Epithelial cell of proximal tubule (primary cell): ENCODE results near the gene ZC2HC1B. TPM values are rescaled to one million over a fixed set of nuclear protein-coding genes. Genes with fewer than 3 reads are reported as not detected.

Experiments
- DNase-seq: peaks from one replicate; pipeline ENCODE4 v3.0.0-alpha.2; 2011; ENCODE audit warnings: low read depth
- H3K4me3 ChIP-seq: 2 replicates; pipeline ENCODE4 v1.5.1; 2011; ENCODE audit warnings: low read depth, mild to moderate bottlenecking, low read length
- total RNA-seq: library from RNA; depleted of rRNA; stranded (reverse); fragments of >200 nt; gene quantifications from 2 replicates; pipeline ENCODE4 v1.2.3, GENCODE V29; 2015
- TF ChIP-seq, protein P1 (sequence below): conservative IDR thresholded peaks from 2 replicates; pipeline ENCODE4 v1.5.1; 2012; ENCODE audit warnings: low read depth, mild to moderate bottlenecking, low read length

ZC2HC1B gene
- total RNA-seq, 1 donor from 2014 or later = not detected

DNA sequence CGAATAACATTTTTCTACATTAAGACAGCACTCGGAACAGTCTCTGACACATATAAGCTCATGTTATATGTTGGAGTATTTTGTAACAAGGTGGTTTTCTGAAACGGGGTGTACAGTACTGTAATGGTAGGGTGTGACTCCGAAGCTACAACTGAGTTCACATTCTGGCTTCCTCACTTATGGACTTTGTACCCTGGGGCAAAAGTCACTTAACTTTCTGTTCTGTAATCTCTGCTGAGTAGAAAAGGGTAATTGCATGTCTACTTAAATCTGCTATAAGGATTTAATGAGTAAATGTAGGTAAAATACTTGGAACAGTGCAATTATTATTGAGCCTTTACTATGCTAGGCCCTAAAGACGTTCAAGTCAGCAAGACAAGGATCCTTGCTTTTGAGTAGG, 25.9 kb upstream of the ZC2HC1B start:
- TF ChIP-seq, protein P1, sequence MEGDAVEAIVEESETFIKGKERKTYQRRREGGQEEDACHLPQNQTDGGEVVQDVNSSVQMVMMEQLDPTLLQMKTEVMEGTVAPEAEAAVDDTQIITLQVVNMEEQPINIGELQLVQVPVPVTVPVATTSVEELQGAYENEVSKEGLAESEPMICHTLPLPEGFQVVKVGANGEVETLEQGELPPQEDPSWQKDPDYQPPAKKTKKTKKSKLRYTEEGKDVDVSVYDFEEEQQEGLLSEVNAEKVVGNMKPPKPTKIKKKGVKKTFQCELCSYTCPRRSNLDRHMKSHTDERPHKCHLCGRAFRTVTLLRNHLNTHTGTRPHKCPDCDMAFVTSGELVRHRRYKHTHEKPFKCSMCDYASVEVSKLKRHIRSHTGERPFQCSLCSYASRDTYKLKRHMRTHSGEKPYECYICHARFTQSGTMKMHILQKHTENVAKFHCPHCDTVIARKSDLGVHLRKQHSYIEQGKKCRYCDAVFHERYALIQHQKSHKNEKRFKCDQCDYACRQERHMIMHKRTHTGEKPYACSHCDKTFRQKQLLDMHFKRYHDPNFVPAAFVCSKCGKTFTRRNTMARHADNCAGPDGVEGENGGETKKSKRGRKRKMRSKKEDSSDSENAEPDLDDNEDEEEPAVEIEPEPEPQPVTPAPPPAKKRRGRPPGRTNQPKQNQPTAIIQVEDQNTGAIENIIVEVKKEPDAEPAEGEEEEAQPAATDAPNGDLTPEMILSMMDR = no peak
- DNase-seq = no peak
- H3K4me3 ChIP-seq = no peak overlapping the region

DNA sequence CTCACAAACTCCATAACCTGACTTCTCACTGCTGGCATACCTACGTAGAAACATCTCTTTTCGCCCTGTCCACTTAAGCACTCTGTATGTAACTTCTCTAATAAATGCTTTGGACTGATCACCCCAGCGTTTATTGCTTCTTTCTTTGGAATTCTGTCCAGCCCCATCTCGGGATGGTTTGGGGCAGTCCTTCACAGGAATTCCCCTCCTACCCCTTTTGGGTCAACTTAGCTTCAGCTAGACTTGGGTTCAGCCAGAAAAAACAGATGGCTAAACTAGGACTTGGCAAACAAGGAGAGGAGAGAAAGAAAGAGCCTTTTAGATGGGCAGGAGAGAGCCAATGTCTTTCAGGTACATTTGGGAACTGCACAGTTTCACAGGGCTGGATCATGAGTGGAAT, 25.1 kb upstream of the ZC2HC1B start:
- no peak for DNase-seq
- TF ChIP-seq, protein P1 = no peak

DNA sequence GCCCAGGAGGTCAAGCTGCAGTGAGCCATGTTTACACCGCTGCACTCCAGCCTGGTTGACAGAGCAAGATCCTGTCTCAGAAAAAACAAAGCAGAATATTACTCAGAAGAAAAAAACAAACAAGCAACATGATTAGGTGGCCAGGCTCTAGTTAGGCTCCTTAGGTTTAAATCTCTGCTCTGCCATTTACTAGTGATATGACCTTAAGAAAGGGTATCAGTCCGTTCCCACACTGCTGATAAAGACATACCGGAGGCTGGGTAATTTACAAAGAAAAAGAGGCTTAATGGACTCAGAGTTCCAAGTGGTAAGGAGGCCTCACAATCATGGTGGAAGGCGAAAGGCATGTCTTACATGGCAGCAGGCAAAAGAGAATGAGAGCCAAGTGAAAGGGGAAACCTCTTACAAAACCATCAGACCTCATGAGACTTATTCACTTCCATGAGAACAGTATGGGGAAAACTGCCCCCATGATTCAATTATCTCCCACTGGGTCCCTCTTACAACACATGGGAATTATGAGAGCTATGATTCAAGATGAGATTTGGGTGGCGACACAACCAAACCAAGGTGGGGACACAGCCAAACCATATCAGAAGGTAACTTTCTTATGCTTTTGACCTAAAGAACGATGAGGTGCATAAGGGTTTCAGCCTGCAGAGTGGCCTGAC, 23.5 kb upstream of the ZC2HC1B start:
- H3K4me3 ChIP-seq = no peak overlapping the region
- no peak for DNase-seq
- TF ChIP-seq, protein P1 = no peak

More for the DNA sequence above, 25.1 kb upstream of the ZC2HC1B start:
- no peak overlapping the region for H3K4me3 ChIP-seq

DNA sequence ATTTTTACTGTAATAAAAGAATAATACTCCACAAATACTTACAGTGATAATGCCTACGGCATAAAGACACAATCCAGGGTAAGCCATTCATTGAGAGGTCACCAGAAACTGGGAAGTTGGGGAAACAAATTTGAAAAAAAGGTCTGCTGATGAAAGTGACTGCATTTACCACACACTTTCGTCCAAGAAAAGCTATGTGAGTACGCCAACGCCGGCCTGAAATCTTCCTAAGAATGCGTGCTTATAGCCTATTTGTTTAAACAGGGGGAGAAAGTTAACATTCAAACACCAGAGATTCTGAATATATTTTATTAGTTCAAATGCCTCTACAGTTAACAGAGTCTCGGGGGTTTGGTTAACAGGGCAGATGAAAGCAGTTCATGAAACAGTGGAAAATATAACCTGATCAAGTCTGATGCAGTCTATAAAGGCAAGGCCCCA, 21.8 kb upstream of the ZC2HC1B start:
- H3K4me3 ChIP-seq = peak overlapping the region; percentile 95
- DNase-seq = no peak
- TF ChIP-seq, protein P1 = no peak

DNA sequence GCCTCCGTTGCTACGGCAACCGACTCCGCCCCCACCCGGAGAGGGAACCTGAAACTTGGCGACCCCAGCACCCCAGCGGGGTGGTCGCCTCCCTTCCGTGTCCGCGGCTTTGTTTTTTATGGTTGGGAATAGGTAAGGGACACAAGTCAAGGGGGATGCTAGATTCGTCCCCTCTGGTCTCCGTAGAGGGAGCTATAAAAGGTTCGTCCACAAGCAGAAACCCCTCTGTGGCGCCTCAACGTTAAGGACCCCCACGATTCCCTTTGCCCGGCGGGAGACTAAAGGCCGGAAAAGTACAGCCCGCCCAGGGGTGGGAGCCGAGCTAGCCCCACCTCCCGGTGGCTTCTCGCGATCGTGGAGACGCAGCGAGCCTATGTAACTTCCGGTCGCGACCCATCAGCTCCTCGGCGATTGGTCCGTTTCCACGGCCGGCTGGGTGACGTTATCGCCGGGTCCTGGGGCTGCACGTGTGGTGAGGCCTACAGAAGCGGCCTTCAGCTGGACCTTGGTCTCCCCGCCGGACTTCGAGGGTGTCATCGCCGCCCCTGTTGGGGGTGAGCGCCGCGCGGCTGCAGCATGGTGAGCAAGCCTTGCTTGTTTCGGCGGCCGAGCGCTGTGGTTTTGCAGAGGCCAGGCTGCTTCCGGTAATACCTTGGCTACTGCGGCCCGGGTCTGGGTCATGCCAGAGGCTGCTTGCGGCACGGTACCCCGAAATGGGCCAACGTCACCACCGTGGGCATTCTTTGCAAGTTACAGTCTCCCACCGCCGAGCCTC, 21.2 kb upstream of the ZC2HC1B start, which contains the start of gene LTV1:
LTV1 (plus strand) TSS at position 437 of the 775 bp plus-strand sequence; CDS start at position 577, 140 bp downstream.
- peak; percentile 60 for DNase-seq
- peak within 1 kb of the TSS; percentile 95 for H3K4me3 ChIP-seq
- TF ChIP-seq, protein P1 = no peak

DNA sequence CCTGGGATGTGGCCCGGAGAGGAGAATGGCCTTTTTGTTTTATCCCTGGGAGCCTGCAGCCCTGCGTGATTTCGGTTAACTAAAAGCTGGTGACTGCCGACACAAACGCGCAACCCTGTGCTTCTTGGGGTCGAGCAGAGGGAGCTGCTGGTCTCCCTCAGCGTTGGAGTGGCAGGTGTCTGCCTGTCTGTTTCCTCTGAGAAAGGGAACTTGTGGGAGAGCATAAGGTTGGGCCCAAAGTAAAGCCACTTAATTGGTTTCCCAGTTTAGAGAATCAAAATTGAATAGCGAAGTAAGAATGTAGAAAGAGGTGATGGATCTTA, 20.6 kb upstream of the ZC2HC1B start:
- no peak for DNase-seq
- TF ChIP-seq, protein P1 = no peak
- H3K4me3 ChIP-seq = peak overlapping the region; percentile 95
